HL-60 (cell line): Measurements from ENCODE around the gene ZFR.
"Not testable (repeated sequence)": the region's sequence is repeated elsewhere in the genome, so short reads cannot be mapped to it uniquely, and the experiment has no call there.

Experiments
- CTCF ChIP-seq: IDR thresholded peaks from one replicate; pipeline ENCODE4 v1.5.1; 2011; ENCODE audit warnings: low read length, control low read depth, inconsistent platforms; ENCODE audit not compliant: insufficient read depth
- POLR2AphosphoS5 ChIP-seq: IDR thresholded peaks from 2 replicates; pipeline ENCODE4 v1.6.1; 2012; ENCODE audit warnings: low read depth
- REST ChIP-seq: IDR thresholded peaks from 2 replicates; pipeline ENCODE4 v1.6.1; 2012; ENCODE audit warnings: low read depth; ENCODE audit not compliant: insufficient replicate concordance
- SPI1 ChIP-seq: IDR thresholded peaks from 2 replicates; pipeline ENCODE4 v1.6.1; 2012; ENCODE audit warnings: low read depth, mild to moderate bottlenecking, borderline replicate concordance

- not testable (repeated sequence) for TF ChIP-seq CTCF, REST, POLR2AphosphoS5, SPI1
Measured at GRCh38 chr5:32321787-32322186, 122.8 kb downstream of the ZFR start.
